Esophagus muscularis mucosa (tissue), 4 donors: ENCODE measurements around the gene TLCD1.

ENCODE experiments used
- EP300 ChIP-seq: sonication (generic); formaldehyde crosslinking; IDR thresholded peaks from one replicate; pipeline ENCODE4 v1.6.1; 2017; ENCODE audit warnings: antibody characterized with exemption
- POLR2A ChIP-seq: fragments of 450-650 bp; IDR thresholded peaks from one replicate; pipeline ENCODE4 v1.6.1; 2017; ENCODE audit warnings: antibody characterized with exemption, moderate library complexity, mild to moderate bottlenecking, low read depth
- TF ChIP-seq, protein P1 (sequence below), 3 experiments: fragments of 200-600 bp in 2 of 3; fragments of 450-650 bp in 1 of 3; sonication (generic) in 2 of 3; IDR thresholded peaks; one replicate each; pipeline ENCODE4 v1.5.1; 2017 to 2019; ENCODE audit warnings: antibody characterized with exemption in 3 of 3, mild to moderate bottlenecking in 2 of 3, moderate library complexity in 1 of 3

DNA sequence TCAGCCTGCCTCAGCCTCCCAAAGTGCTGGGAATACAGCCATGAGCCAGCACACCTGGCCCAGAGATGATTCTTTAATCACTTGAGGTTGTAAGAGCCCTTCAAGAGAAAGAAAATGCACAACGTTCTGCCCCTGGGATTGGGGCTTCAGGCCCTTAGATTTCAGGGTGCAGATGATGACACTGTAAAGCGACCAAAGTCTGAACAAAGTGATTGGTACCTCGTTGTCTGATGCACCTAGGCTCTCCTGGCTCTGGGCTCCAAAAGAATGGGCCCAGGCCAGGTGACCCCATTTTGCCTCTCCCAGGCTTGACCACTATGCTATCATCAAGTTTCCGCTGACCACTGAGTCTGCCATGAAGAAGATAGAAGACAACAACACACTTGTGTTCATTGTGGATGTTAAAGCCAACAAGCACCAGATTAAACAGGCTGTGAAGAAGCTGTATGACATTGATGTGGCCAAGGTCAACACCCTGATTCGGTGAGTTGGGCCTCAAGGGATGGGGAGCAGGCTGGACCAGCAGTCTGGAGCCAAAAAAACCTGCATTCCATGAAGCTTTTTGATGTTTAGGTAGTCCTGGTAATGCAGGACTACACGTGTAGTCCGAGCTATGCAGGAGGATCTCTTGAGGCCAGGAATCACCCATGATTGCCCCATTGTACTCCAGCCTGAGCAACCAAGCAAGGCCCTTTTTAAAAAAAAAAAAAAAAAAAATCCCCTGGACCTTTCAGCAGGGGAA is 3.4 kb downstream of the TLCD1 start:
- TF ChIP-seq POLR2A = no peak
- TF ChIP-seq, protein P1, sequence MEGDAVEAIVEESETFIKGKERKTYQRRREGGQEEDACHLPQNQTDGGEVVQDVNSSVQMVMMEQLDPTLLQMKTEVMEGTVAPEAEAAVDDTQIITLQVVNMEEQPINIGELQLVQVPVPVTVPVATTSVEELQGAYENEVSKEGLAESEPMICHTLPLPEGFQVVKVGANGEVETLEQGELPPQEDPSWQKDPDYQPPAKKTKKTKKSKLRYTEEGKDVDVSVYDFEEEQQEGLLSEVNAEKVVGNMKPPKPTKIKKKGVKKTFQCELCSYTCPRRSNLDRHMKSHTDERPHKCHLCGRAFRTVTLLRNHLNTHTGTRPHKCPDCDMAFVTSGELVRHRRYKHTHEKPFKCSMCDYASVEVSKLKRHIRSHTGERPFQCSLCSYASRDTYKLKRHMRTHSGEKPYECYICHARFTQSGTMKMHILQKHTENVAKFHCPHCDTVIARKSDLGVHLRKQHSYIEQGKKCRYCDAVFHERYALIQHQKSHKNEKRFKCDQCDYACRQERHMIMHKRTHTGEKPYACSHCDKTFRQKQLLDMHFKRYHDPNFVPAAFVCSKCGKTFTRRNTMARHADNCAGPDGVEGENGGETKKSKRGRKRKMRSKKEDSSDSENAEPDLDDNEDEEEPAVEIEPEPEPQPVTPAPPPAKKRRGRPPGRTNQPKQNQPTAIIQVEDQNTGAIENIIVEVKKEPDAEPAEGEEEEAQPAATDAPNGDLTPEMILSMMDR (IDR thresholded peaks at IDR 0.05) = no peak
- no peak for TF ChIP-seq EP300
